HepG2 (cell line): ENCODE results near the gene CABLES2. TPM values are rescaled to one million over a fixed set of nuclear protein-coding genes. Genes with fewer than 3 reads are reported as not detected.

Experiments used
- BCLAF1 ChIP-seq: fragments of 450-650 bp; IDR thresholded peaks from 2 replicates; pipeline ENCODE4 v1.6.1; 2017; ENCODE audit warnings: mild to moderate bottlenecking
- CENPBD1 ChIP-seq: sonication (generic); formaldehyde crosslinking; IDR thresholded peaks from 2 replicates; pipeline ENCODE4 v1.8.0; 2022; ENCODE audit warnings: missing genetic modification reagents, low read depth, mild to moderate bottlenecking, borderline replicate concordance
- DDIT3 ChIP-seq: sonication (generic); formaldehyde crosslinking; IDR thresholded peaks from 2 replicates; pipeline ENCODE4 v1.4.0; 2020; ENCODE audit warnings: mild to moderate bottlenecking, missing genetic modification reagents
- FOXJ3 ChIP-seq: sonication (generic); formaldehyde crosslinking; IDR thresholded peaks from 2 replicates; pipeline ENCODE4 v1.4.0; 2020; ENCODE audit warnings: missing genetic modification reagents, mild to moderate bottlenecking, borderline replicate concordance
- JDP2 ChIP-seq: sonication (generic); formaldehyde crosslinking; IDR thresholded peaks from 2 replicates; pipeline ENCODE4 v1.8.1; 2022; ENCODE audit warnings: missing genetic modification reagents, borderline replicate concordance
- NR1H2 ChIP-seq: sonication (generic); formaldehyde crosslinking; IDR thresholded peaks from 2 replicates; pipeline ENCODE4 v1.8.1; 2022; ENCODE audit warnings: low read depth, missing genetic modification reagents, borderline replicate concordance
- POGZ ChIP-seq: sonication (generic); formaldehyde crosslinking; IDR thresholded peaks from 2 replicates; pipeline ENCODE4 v1.4.0; 2020; ENCODE audit warnings: mild to moderate bottlenecking, missing genetic modification reagents
- ZBTB26 ChIP-seq: IDR thresholded peaks from 2 replicates; pipeline ENCODE4 v1.6.1; 2016; ENCODE audit warnings: missing compliant biosample characterization, missing genetic modification reagents, borderline replicate concordance
- ZGPAT ChIP-seq: IDR thresholded peaks from 2 replicates; pipeline ENCODE4 v1.6.1; 2016; ENCODE audit warnings: mild to moderate bottlenecking
- ZNF225 ChIP-seq: sonication (generic); formaldehyde crosslinking; IDR thresholded peaks from 2 replicates; pipeline ENCODE4 v1.4.0; 2020; ENCODE audit warnings: mild to moderate bottlenecking, missing genetic modification reagents
- ZNF34 ChIP-seq: sonication (generic); formaldehyde crosslinking; IDR thresholded peaks from 2 replicates; pipeline ENCODE4 v1.4.0; 2020; ENCODE audit warnings: mild to moderate bottlenecking, missing genetic modification reagents, borderline replicate concordance
- ZNF510 ChIP-seq: sonication (generic); formaldehyde crosslinking; IDR thresholded peaks from 2 replicates; pipeline ENCODE4 v1.4.0; 2020; ENCODE audit warnings: low read depth, mild to moderate bottlenecking, missing genetic modification reagents
- ZNF614 ChIP-seq: IDR thresholded peaks from 2 replicates; pipeline ENCODE4 v1.6.1; 2018; ENCODE audit warnings: missing biosample characterization, missing genetic modification reagents, inconsistent platforms, borderline replicate concordance
- ZNF687 ChIP-seq: sonication (generic); formaldehyde crosslinking; IDR thresholded peaks from 2 replicates; pipeline ENCODE4 v1.5.1; 2020; ENCODE audit warnings: mild to moderate bottlenecking, missing genetic modification reagents, moderate library complexity
- polyA plus RNA-seq, 8 experiments: library from polyadenylated mRNA; depleted of rRNA in 3 of 8; stranded (reverse) in 7 of 8; unstranded in 1 of 8; fragments of >200 nt; fragmentation: Illumina TruSeq in 4 of 8; extraction: Trizol in 4 of 8; gene quantifications; 2 replicates each; pipeline versions ENCODE4 v1.2.1 to v1.2.3, GENCODE V29; 2011 to 2016; ENCODE audit warnings: low read depth in 4 of 8, missing spikeins in 1 of 8, mixed read lengths in 1 of 8; ENCODE audit not compliant: insufficient read depth in 1 of 8
- total RNA-seq, 5 experiments: library from RNA; depleted of rRNA; stranded (reverse); fragments of >200 nt; fragmentation: Illumina TruSeq; extraction: Trizol; gene quantifications; 2 replicates each; pipeline ENCODE4 v1.2.3, GENCODE V29; 2016; ENCODE audit warnings: low read depth in 1 of 5

The CABLES2 gene
- total and polyA plus RNA-seq, 2 of the 13 experiments (the other 11 are each of a cell fraction or from before 2014, with no cell fraction given), result 5.2 to 9.7 TPM

- TF ChIP-seq CENPBD1 (CRISPR knock-in tag), result no peak
- TF ChIP-seq FOXJ3, result no peak
- TF ChIP-seq BCLAF1, result no peak
- no peak for TF ChIP-seq NR1H2
- TF ChIP-seq ZNF510, result no peak
- no peak for TF ChIP-seq DDIT3 (CRISPR knock-in tag)
- no peak for TF ChIP-seq ZNF34
- TF ChIP-seq ZBTB26 (CRISPR knock-in tag), result no peak; the same call in 1 of the 2 replicates
- no peak; the same call in 1 of the 2 replicates for TF ChIP-seq ZNF225 (CRISPR knock-in tag)
- no peak for TF ChIP-seq ZNF614
- TF ChIP-seq JDP2 (CRISPR knock-in tag), result no peak
- TF ChIP-seq ZGPAT, result peak; percentile 61
- TF ChIP-seq POGZ (CRISPR knock-in tag), result no peak; the same call in none of the 2 replicates
- TF ChIP-seq ZNF687 (CRISPR knock-in tag), result peak; percentile 96
These were observed 36.1 kb downstream of the CABLES2 start (continued) for GRCh38 chr20:62370807-62371587.
